Loucy (cell line): Measurements from ENCODE around the gene LARP1B.
"Not testable (repeated sequence)": the region's sequence is repeated elsewhere in the genome, so short reads cannot be mapped to it uniquely, and the experiment has no call there.

Experiments used
- EZH2phosphoT487 ChIP-seq: fragments of 200-600 bp; IDR thresholded peaks from 2 replicates; pipeline ENCODE4 v1.6.1; 2018; ENCODE audit warnings: antibody characterized with exemption, mild to moderate bottlenecking, moderate library complexity, borderline replicate concordance
- TF ChIP-seq, protein P1 (sequence below): fragments of 200-600 bp; sonication (generic); conservative IDR thresholded peaks from 2 replicates; pipeline ENCODE4 v1.5.1; 2014; ENCODE audit warnings: mild to moderate bottlenecking, antibody characterized with exemption, low read length

DNA sequence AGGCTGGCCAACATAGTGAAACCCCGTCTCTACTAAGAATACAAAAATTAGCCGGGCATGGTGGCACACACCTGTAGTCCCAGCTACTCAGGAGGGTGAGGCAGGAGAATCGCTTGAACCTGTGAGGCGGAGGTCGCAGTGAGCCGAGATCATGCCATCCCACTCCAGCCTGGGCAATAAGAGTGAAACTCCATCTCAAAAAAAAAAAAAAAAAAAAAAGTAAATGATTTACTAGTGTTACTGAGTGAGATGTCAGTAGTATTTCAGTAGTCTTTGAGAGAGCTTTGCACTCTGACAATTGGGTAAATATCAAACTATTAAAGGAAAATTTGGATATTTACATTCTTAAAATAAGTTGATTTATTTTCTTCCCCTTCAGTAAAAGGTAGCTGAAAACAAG lies 34.2 kb downstream of the LARP1B start:
- TF ChIP-seq, protein P1, sequence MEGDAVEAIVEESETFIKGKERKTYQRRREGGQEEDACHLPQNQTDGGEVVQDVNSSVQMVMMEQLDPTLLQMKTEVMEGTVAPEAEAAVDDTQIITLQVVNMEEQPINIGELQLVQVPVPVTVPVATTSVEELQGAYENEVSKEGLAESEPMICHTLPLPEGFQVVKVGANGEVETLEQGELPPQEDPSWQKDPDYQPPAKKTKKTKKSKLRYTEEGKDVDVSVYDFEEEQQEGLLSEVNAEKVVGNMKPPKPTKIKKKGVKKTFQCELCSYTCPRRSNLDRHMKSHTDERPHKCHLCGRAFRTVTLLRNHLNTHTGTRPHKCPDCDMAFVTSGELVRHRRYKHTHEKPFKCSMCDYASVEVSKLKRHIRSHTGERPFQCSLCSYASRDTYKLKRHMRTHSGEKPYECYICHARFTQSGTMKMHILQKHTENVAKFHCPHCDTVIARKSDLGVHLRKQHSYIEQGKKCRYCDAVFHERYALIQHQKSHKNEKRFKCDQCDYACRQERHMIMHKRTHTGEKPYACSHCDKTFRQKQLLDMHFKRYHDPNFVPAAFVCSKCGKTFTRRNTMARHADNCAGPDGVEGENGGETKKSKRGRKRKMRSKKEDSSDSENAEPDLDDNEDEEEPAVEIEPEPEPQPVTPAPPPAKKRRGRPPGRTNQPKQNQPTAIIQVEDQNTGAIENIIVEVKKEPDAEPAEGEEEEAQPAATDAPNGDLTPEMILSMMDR, result not testable (repeated sequence)
- TF ChIP-seq EZH2phosphoT487, result not testable (repeated sequence)
